NCI-H1105 treated with DMSO at 0.1 percent for 48 hours (cell line): ENCODE measurements around the gene GABRR1.
A peak's percentile ranks its signal among the peaks of the same experiment; 100 is the strongest.
"Not testable (repeated sequence)": the region's sequence is repeated elsewhere in the genome, so short reads cannot be mapped to it uniquely, and the experiment has no call there.

Experiments used
- DNase-seq: peaks from one replicate; lab custom pipeline; 2025; lab: John Stamatoyannopoulos, UW

GABRR1 gene

GRCh38 chr6:89217299-89217910 is at the start of gene GABRR1:
GABRR1 (minus strand) TSS chr6:89217358; CDS start chr6:89217322, 36 bp downstream.
- no peak for DNase-seq

DNA sequence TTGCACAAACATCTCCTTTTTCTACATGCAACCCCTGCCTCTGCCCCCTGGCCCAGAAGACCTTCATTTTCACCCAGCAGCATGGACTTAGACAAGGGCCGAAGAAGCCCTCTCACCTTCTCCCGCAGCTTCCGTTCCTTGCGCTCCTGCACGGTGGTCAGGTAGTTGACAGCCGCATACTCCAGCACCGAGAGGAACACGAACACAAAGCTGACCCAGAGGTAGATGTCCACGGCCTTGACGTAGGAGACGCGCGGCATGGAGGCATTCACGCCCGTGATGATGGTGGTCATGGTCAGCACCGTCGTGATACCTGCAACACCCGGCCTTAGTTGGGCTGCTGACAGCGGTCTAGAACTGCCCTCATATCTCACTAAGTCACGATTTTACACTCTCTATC is 47.1 kb upstream of the GABRR1 start:
- DNase-seq: no peak

DNA sequence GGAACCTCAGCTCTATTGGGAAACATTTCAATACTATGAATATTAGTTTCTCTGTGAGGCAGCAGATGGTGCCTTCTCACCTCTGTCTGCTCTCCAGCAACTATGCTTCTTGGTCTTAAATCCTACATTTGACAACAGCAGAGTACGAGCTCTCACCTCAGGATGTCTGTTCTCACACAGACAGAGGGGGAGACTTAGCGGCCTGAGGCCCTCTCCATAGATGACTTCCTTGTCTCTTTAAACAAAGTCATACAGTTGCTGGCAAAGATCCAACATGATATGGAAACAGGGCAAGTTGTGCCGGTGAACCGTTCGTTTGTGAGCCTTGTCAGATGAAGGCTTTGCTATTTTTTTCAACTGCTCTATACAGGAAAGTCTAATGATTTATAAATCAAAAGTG is 43.7 kb upstream of the GABRR1 start:
- DNase-seq: peak; percentile 51

- peak; percentile 12 for DNase-seq
These were observed 43.2 kb upstream of the GABRR1 start for GRCh38 chr6:89260310-89260709.

- DNase-seq: no peak
These were observed 41.8 kb upstream of the GABRR1 start for GRCh38 chr6:89258912-89259311.

GRCh38 chr6:89257781-89258180 is 40.6 kb upstream of the GABRR1 start:
- no peak for DNase-seq

DNA sequence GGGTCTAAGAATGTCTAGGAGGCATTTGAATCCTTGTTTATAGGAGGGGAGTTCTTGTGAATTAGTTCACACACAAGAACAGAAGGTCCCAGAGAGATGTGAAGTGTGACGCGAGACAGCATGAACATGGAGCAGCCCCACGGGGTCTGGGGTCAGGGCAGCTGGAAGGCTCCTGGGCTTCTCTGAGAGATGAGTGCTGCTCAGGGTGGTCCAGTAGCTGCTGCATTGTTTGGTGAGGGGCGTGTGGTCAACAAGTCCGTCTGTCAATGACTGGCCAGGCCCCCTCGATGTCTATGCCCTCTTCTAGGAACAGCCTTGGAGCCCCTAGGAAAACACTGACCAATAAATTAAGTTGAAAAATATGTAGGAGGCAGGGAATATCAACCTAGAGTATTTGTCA is 40.2 kb upstream of the GABRR1 start:
- DNase-seq: no peak

DNA sequence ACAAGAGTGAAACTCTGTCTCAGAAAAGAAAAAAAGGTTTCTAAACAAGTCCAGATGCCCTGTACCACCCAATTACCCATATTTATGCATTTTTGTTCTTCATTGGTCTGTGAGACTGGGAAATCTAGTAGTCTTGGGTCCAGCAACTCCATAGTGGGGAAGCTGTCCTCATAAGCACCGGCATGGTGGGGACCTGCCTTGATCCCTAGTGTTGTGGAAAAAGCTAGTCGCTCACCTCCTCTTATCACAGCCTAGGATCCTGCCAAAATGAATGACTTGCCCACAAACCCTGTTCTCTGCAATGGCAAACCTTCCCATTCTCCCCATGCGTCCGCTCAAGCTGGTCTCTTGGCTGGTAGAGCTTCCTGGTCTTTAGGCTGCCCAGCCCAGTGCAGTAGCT is 38.3 kb upstream of the GABRR1 start:
- DNase-seq: no peak

- DNase-seq: no peak
These were observed 37.4 kb upstream of the GABRR1 start for GRCh38 chr6:89254569-89254968.

- no peak for DNase-seq
These were observed 35.7 kb upstream of the GABRR1 start for GRCh38 chr6:89252907-89253306.

DNA sequence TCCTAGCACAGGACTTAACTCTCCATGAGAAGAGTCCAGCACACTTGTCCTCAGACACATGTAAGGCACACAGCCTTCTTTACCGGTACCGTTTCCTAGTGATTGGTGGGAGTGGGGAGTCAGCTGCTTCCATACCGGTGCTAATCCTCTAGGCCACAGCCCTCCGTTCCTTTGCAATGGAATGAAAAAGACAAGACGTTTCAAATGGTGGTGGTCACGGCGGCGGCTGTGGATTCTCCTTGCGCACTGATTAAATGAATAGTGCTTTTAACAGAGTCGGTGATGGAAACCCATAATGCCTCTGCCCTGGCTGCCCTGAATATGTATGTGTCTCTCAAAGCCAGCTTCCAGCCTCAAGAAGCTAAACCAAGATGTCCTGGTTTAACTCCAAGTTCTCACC is 34.8 kb upstream of the GABRR1 start:
- DNase-seq: no peak

- no peak for DNase-seq
These were observed 34.0 kb upstream of the GABRR1 start for GRCh38 chr6:89251170-89251569.

- no peak for DNase-seq
These were observed 33.1 kb upstream of the GABRR1 start for GRCh38 chr6:89250239-89250638.

DNA sequence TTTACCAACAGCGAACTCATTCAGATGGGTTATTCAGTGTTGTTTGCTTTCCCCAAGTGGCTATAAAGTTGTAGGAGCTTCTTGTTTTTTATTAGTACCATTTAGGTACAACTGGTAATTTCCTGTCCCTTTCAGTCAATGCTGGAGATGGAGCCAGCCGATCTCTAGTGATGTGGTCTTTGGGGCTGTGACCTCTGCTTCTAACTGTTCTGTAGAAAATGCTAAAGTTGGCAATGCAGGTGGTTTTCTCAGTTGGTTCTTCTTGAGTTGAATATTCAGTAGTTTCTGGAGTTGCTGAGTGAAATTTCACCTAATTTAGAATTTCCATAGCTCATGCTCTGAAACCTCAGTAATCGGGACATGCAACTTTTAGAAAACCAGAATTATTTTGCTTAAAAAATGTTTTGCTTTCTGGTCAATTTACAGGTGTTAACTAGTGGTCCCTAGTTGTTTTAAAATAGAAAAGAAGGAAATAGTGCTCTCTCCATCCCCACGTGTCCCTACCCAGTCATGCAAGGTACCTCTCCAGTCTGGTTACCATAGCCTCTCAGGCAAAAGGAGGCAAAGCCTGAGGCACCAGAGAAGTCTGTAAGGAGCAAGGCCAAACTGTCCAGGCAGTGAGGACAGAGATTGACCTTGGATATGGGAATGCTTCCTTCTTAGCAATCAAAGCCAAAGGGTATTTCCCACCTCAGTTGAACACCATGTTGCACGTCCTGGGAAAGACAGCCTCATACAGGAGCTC is 27.3 kb upstream of the GABRR1 start:
- DNase-seq: no peak

DNA sequence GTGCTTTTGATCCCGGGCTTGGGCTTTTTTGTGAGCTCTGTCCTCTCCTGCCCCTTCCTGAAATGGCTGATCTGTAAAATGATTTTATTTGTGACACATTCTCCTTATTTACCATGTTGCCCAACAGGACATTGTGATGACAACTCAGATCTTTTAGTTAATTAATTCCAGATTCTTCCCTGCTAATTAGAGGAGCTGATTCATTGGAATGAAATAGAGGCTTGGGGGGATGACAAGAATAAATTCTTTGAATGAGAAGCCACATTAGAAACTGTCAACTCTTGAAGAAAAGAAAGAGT is 26.1 kb upstream of the GABRR1 start:
- DNase-seq: no peak

DNA sequence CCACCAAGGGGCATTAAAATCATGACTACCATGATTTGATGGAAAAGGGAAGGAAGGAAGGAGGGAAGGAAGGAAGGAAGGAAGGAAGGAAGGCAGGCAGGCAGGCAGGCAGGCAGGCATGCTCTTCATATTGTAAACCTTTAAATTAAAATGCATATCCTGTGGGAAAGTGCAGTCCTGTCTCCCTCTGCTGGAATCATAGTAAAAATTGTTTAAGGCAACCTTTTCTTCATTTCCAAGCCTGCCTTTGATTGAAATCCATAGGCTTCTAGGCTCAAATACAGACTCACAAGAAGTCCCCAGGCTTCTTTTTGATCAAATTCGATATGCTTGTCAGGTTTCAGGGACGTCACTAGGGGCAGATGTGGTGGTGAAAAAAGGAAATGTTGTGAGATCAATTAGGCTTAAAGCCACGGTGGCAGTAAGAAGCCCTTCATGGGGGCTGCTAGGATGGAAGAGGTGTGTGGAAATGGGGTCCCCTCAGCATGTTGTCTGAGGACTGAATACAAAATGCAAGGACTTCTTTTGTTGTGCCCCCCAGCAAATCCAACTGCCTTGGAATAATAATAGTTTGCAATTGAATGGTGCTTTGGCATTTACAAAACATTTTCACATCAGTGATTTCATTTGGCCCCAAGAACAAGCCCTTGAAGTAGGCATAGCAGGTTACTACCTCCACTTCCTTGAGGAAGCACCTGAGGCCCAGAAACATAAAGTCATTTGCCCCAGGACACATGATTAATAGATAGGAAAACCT is 25.6 kb upstream of the GABRR1 start:
- peak; percentile 69 for DNase-seq

- no peak for DNase-seq
These were observed 22.2 kb upstream of the GABRR1 start for GRCh38 chr6:89239338-89239737.

GRCh38 chr6:89237158-89237557 is 20.0 kb upstream of the GABRR1 start:
- peak; percentile 1 for DNase-seq

- DNase-seq: not testable (repeated sequence)
These were observed 16.4 kb upstream of the GABRR1 start for GRCh38 chr6:89233605-89234004.

DNA sequence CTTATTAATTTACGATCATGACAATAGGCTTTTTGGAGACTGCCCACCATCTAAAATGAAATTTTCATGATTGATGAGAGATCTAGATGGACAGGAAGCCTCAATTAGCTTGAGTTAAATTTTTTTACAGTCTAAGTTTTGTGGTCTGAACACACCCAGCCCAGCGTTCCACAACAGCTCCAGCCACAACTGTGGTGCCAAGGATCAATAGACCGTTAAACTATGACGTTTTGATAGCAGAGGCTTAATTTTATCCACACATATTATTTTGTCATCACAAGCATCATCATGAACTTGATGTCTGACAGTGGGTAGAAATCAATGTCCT is 5.5 kb upstream of the GABRR1 start:
- DNase-seq: no peak

GRCh38 chr6:89221971-89222711 is 5.0 kb upstream of the GABRR1 start:
- DNase-seq: peak; percentile 20

- DNase-seq: no peak
These were observed 4.0 kb upstream of the GABRR1 start for GRCh38 chr6:89221129-89221528.

- DNase-seq: no peak
These were observed 747 bp downstream of the GABRR1 start for GRCh38 chr6:89216411-89216810.
